GM10847 (cell line): ENCODE data around the gene THRA.

Experiments used
- POLR2A ChIP-seq: IDR thresholded peaks from 2 replicates; pipeline ENCODE4 v1.6.1; 2011; ENCODE audit not compliant: insufficient read length; ENCODE audit errors: extremely low read depth

The THRA gene

GRCh38 chr17:40024901-40025300 lies 37.9 kb upstream of the THRA start:
- TF ChIP-seq POLR2A: no peak

GRCh38 chr17:40025559-40025958 lies 37.2 kb upstream of the THRA start:
- no peak for TF ChIP-seq POLR2A

DNA sequence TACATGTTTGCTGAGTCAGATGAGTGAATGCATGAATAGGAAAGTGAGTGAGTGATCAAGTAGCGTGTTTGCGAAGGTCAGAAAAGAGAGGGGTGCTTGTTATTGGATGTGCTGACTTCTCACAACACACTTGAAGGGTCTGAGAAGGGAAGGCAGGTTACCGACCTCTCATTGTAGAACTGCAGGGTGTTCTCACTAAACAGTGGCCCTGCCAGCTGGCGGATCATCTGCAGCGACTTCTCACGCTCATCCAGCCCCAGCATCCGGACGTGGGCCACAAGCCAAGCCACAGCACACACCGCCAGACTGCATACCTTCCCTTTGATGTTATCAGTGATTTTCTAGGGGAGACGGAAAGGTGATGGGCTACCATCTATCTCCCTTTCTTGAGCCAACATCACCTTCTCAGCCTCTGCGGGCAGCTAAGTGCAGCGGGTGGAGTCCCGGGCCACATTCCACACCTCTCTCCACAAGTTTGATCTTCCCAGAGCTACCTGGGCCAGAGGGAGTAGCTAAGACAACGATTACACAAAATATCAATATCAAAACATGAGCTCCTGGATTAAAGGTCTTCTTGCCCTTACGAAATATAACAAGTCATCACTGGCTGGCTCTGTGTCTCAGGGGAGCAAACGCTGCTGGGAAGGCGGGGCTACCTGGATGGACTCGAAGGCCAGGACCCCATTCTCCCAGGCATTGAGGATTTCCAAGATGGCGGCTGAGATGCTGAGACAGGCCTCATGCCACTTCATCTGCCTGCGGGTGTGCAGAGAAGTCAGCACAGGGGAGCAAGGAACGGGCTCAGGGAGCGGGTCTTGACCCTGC lies 36.6 kb upstream of the THRA start:
- TF ChIP-seq POLR2A: no peak

DNA sequence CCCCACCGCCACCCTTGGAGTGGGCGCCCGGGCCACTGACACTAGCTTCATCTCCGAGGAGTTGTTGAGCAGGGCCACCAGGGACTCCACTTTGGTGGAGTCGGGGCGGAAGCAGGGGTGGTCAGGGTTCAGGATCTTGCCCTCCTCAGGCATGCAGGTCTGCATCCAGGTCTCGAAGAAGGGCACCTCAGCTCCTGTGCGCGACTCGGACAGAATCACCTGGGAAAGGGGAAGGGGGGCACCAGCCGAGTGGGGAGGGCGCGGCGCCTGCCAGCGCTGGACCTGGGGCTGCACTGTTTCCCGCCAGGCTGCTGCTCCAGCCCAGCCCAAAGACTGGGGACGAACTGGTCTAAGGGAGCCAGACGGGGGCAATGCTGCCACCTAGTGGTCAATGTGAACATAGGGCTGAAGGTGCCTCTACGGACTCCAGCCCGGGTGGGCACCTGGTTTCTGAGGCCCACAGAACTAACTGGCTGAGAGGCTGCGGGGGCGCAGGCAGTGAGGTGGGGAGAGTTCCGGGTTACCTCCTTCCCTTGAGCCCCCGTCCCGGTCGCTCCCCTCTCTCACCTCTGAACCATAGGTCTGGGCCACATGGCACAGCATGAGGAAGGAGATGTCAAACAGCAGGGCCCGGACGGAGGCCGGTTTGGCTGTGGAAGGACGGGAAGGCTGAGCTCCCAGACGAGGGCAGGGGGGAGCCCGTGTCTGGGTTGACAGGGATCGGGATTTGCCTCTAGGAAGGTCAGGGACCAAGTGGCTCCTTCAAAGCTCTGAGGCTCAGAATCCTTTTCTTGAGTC lies 35.8 kb upstream of the THRA start:
- TF ChIP-seq POLR2A: no peak

DNA sequence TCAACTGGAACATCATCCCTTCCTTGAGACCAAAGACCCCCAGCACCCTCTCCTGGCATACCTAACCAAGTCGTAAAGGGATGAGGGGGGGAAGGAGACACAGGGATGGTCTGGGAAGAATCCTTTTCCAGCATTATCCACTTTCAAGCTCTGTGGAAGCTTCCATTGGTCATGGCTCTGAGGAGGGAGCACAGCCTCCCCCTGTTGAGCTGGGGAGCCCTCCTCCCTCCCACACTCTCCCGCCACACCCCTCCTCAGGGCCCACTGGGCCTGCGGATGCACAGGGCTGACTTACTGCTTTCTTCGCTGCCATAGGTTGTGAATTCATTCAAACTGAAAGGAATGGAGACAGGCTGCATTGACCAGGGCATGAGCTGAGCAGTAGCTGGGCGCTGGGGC lies 35.2 kb upstream of the THRA start:
- TF ChIP-seq POLR2A: no peak

DNA sequence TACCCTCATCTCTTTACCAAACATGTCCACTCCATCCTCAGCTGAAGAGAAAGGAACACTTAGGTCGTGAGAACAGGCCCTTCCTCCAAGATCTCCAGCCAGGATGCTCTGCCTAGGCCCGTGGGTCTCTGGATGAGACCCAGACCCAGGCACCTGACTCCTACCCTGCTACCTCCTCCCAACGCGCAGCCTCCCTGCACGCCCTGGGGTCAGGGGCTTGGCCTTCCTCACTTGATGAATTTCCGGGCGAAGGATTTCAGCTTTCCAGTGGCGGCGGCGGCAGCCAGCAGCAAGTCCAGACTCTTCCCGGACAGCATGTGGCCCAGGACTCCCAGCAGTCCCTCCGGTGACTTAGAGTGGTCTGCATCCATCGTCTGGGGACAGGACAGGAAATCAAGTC lies 34.2 kb upstream of the THRA start:
- no peak for TF ChIP-seq POLR2A

- no peak for TF ChIP-seq POLR2A
Measured at GRCh38 chr17:40031706-40032105, 31.1 kb upstream of the THRA start.

DNA sequence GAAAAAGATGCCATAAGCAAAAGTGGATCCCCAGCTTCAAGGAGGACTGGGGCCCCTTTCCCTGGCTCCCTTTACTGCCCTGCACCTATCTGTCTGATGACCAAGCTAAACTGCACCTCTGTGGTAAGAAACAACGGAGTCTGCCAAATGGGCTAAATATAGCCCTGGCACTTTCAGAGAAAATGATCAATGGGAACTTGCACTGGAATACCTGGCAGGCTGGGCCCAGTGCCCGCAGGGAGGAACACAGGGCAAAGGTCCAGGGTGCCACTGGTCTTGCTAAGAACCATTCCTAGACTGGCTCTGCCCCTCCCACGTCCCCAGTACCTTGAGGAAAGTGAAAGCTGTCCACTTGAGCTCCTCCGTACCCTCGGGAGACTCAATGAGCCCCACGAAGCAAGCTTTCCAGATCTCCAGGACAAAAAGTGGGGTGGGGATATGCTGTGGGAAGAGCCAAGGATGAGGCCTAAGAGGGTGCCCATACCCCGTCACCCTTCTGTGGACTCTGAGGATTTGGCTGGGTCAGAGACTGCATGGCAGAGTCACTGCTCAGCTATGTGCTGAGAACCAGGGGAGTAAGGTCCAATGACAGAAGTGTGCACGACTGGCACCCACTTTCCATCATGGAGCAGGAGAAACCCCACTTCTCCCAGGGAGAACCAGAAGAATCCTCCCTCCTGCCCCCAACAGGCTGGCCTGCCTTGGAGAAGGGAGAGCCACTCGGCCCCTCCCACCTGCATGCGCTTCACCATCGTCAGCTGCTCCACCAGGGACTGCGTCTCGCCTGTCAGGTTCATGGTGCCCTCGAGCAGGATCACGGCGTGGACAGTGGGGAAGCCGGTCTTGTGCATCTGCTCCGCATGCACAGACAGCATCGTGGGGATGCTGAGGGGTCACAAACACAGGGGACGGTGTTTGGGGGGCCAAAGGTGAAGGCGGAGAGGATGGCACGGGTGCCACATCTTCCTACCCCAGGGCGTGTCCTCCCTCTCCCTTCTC lies 30.1 kb upstream of the THRA start:
- TF ChIP-seq POLR2A: no peak

DNA sequence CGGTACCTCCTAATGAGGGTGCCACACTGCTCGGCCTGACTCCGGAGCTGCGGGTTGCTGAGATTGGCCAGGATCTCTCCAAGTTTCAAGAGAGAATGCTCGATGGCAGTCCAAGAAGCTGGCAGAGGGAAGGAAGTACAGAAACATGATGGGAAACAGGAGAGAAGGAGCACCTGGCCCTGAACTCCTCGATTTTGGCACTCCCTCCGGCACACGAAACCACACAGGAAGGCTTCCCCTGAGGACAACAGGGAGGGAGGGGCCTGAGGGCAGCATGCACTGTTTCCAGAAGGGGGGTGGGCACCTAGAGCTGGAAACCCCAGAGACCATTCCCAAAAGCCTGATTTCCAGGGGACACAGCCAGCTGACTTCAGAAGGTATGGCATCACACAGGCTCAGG lies 29.4 kb upstream of the THRA start:
- TF ChIP-seq POLR2A: no peak

GRCh38 chr17:40034426-40035161 lies 28.2 kb upstream of the THRA start:
- no peak for TF ChIP-seq POLR2A

- no peak for TF ChIP-seq POLR2A
Measured at GRCh38 chr17:40035162-40035559, 27.6 kb upstream of the THRA start.

DNA sequence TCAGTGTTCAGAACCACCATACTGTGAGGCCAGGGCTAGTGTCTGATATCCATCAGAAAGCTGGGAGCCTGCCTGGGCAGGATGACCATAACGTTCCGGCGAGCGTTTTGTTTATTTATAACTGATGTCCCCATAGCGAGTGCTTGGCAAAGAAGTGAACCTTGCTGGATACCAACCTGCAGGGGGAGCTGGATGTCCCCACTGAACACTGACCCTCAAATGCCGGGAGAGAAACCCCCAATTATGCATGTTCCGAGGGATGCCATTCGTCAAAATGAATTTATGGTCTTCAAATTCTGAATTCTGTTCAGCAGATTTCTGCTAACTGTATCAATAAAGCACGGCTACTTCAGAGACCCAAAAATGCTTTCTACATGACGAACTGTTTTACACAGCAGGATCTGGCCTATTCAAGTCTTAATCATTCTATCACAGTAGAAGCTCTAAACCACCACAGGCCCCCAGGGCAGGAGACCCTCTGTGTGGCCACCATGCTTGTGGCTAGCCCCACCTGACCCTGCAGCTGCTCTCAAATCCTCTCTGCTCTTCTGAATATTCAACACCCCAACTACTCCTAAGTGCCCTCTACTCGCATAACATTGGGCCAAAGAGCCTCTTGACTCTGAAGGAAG lies 23.8 kb upstream of the THRA start:
- TF ChIP-seq POLR2A: no peak

- no peak for TF ChIP-seq POLR2A
Measured at GRCh38 chr17:40041196-40041595, 21.6 kb upstream of the THRA start.

DNA sequence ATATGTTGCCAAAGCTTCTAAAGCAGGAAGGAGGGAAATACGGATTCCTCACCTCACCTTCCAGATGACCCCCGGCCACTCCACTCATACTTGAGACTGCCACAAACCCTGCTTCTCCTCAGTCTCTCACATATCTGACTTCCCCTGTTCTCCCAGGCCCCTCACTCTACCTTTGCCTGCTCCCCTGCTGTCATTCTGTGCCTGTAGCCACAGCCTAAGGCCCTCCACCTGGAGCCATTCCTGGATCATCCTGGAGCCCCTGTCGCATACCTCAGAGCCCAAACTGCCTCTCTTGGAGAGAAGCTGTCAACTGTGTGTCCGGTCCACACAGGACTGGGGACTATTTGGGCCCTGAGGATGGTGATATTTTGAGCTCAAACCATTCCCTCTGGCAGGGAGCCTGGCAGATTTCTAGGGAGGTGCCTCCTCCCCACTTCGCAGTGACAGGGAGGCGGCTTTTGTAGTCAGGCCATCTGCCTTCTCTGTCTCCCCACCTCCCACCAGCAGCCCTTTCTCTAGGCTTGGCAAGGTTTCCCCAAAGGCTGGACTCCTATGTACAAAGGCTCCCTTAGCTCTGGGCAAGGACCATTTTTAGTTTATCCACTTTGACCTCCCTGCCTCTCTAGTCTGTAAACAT lies 6.3 kb upstream of the THRA start:
- no peak for TF ChIP-seq POLR2A
